H9 (cell line): Measurements from ENCODE around the gene ADCY4. TPM values are rescaled to one million over a fixed set of nuclear protein-coding genes. Genes with fewer than 3 reads are reported as not detected.

Experiments used
- DNase-seq: peaks from one replicate; pipeline ENCODE4 v3.0.0-alpha.2; 2017
- H2AFZ ChIP-seq: one replicate; pipeline ENCODE4 v1.6.1; 2013; ENCODE audit warnings: mild to moderate bottlenecking, low read length, control low read depth, moderate library complexity
- H2AK5ac ChIP-seq: 2 replicates; pipeline ENCODE4 v1.6.1; 2013; ENCODE audit warnings: low read length, control low read depth, mixed read lengths; ENCODE audit not compliant: insufficient read length
- H2BK120ac ChIP-seq: one replicate; pipeline ENCODE4 v1.6.1; 2013; ENCODE audit warnings: low read depth, mild to moderate bottlenecking, low read length, control low read depth, inconsistent platforms; ENCODE audit not compliant: poor library complexity, severe bottlenecking
- H2BK12ac ChIP-seq: 2 replicates; pipeline ENCODE4 v1.6.1; 2013; ENCODE audit warnings: low read length, control low read depth, mixed read lengths, low read depth; ENCODE audit not compliant: insufficient read length
- H2BK15ac ChIP-seq: 2 replicates; pipeline ENCODE4 v1.6.1; 2013; ENCODE audit warnings: low read depth, low read length, control low read depth
- H2BK20ac ChIP-seq: one replicate; pipeline ENCODE4 v1.6.1; 2013; ENCODE audit warnings: low read depth, mild to moderate bottlenecking, low read length, control low read depth, inconsistent platforms; ENCODE audit not compliant: poor library complexity, severe bottlenecking
- H2BK5ac ChIP-seq: 2 replicates; pipeline ENCODE4 v1.6.1; 2013; ENCODE audit warnings: low read length, control low read depth, mixed read lengths; ENCODE audit not compliant: insufficient read length
- H3K14ac ChIP-seq: 2 replicates; pipeline ENCODE4 v1.6.1; 2013; ENCODE audit warnings: low read length, control low read depth; ENCODE audit not compliant: insufficient read depth
- H3K18ac ChIP-seq: 2 replicates; pipeline ENCODE4 v1.6.1; 2013; ENCODE audit warnings: low read depth, mild to moderate bottlenecking, mixed read lengths, low read length, control low read depth; ENCODE audit not compliant: insufficient read length
- H3K23ac ChIP-seq: 2 replicates; pipeline ENCODE4 v1.6.1; 2013; ENCODE audit warnings: low read length, control low read depth, mixed read lengths, low read depth; ENCODE audit not compliant: insufficient read length
- H3K23me2 ChIP-seq: 2 replicates; pipeline ENCODE4 v1.6.1; 2013; ENCODE audit warnings: low read depth, mild to moderate bottlenecking, mixed read lengths, low read length, control low read depth; ENCODE audit not compliant: insufficient read length, poor library complexity, severe bottlenecking
- H3K27ac ChIP-seq: 2 replicates; pipeline ENCODE4 v1.5.1; 2013; ENCODE audit warnings: low read length, control low read depth, mixed read lengths, low read depth; ENCODE audit not compliant: insufficient read length
- H3K27me3 ChIP-seq: 2 replicates; pipeline ENCODE4 v1.6.1; 2013; ENCODE audit warnings: low read length, control low read depth, inconsistent platforms; ENCODE audit not compliant: insufficient read depth
- H3K4ac ChIP-seq: 2 replicates; pipeline ENCODE4 v1.6.1; 2013; ENCODE audit warnings: low read depth, mild to moderate bottlenecking, control low read depth, inconsistent platforms, low read length, moderate library complexity
- H3K4me1 ChIP-seq: 2 replicates; pipeline ENCODE4 v1.6.1; 2013; ENCODE audit warnings: low read length, control low read depth, inconsistent platforms; ENCODE audit not compliant: insufficient read depth
- H3K4me2 ChIP-seq: 2 replicates; pipeline ENCODE4 v1.6.1; 2013; ENCODE audit warnings: low read length, control low read depth, mixed read lengths; ENCODE audit not compliant: insufficient read length, insufficient read depth
- H3K56ac ChIP-seq: 2 replicates; pipeline ENCODE4 v1.6.1; 2013; ENCODE audit warnings: low read depth, mild to moderate bottlenecking, mixed read lengths, low read length, control low read depth; ENCODE audit not compliant: insufficient read length
- H3K79me1 ChIP-seq: 2 replicates; pipeline ENCODE4 v1.6.1; 2013; ENCODE audit warnings: low read depth, mild to moderate bottlenecking, moderate library complexity, low read length, control low read depth, inconsistent platforms; ENCODE audit not compliant: insufficient read depth, poor library complexity, severe bottlenecking
- H3K79me2 ChIP-seq: 2 replicates; pipeline ENCODE4 v1.6.1; 2013; ENCODE audit warnings: low read length, control low read depth, inconsistent platforms; ENCODE audit not compliant: insufficient read depth
- H3K9ac ChIP-seq: 2 replicates; pipeline ENCODE4 v1.6.1; 2013; ENCODE audit warnings: low read length, control low read depth, mixed read lengths; ENCODE audit not compliant: insufficient read length; ENCODE audit errors: extremely low read depth
- H3K9me3 ChIP-seq: one replicate; pipeline ENCODE4 v1.6.1; 2013; ENCODE audit warnings: low read depth, low read length, inconsistent platforms; ENCODE audit not compliant: control insufficient read depth
- H3T11ph ChIP-seq: one replicate; pipeline ENCODE4 v1.6.1; 2013; ENCODE audit warnings: mild to moderate bottlenecking, low read length, control low read depth, inconsistent platforms
- H4K20me1 ChIP-seq: one replicate; pipeline ENCODE4 v1.6.1; 2013; ENCODE audit not compliant: control insufficient read depth, insufficient read length, insufficient read depth
- H4K5ac ChIP-seq: 2 replicates; pipeline ENCODE4 v1.6.1; 2013; ENCODE audit warnings: low read depth, mild to moderate bottlenecking, mixed read lengths, low read length, control low read depth; ENCODE audit not compliant: insufficient read length
- H4K8ac ChIP-seq: replicated peaks from 2 replicates; pipeline ENCODE4 v1.6.1; 2013; ENCODE audit warnings: low read length, control low read depth, mixed read lengths, low read depth; ENCODE audit not compliant: insufficient read length
- H4K91ac ChIP-seq: 2 replicates; pipeline ENCODE4 v1.6.1; 2013; ENCODE audit warnings: low read depth, mild to moderate bottlenecking, moderate library complexity, mixed read lengths, low read length, control low read depth; ENCODE audit not compliant: insufficient read length
- H3K27ac Mint-ChIP-seq, 3 experiments: 2 replicates in 2 of 3; 3 replicates in 1 of 3; pipeline ENCODE4 v1.8.0; 2020 to 2021; ENCODE audit warnings: mixed read lengths in 3 of 3, mild to moderate bottlenecking in 1 of 3, moderate library complexity in 1 of 3
- H3K27me3 Mint-ChIP-seq: 2 replicates; pipeline ENCODE4 v1.8.0; 2021; ENCODE audit warnings: low read depth, mild to moderate bottlenecking, moderate library complexity, mixed read lengths
- H3K36me3 Mint-ChIP-seq, 3 experiments: 2 replicates in 2 of 3; 3 replicates in 1 of 3; pipeline ENCODE4 v1.8.0; 2020 to 2021; ENCODE audit warnings: low read depth in 3 of 3, mixed read lengths in 3 of 3; ENCODE audit not compliant: insufficient read depth in 1 of 3
- H3K4me1 Mint-ChIP-seq, 2 experiments: 2 replicates each; pipeline ENCODE4 v1.8.0; 2020; ENCODE audit warnings: mixed read lengths in 2 of 2
- H3K4me3 Mint-ChIP-seq, 2 experiments: 2 replicates in 1 of 2; 3 replicates in 1 of 2; pipeline ENCODE4 v1.8.0; 2020 to 2021; ENCODE audit warnings: mild to moderate bottlenecking in 2 of 2, mixed read lengths in 2 of 2, moderate library complexity in 1 of 2
- H3K9me3 Mint-ChIP-seq, 2 experiments: 2 replicates in 1 of 2; 3 replicates in 1 of 2; pipeline ENCODE4 v1.8.0; 2020; ENCODE audit warnings: mild to moderate bottlenecking in 2 of 2, mixed read lengths in 2 of 2, moderate library complexity in 1 of 2
- WGBS: extraction: QIAGEN DNeasy Blood & Tissue Kit; methylation state at CpG from one replicate; pipeline ENCODE4 v1.1.7; 2013; ENCODE audit warnings: missing lambda C conversion rate, low lambda C conversion rate, mixed read lengths; ENCODE audit not compliant: insufficient read length; ENCODE audit errors: extremely low coverage; 5-methylcytosine and 5-hydroxymethylcytosine counted together
- total RNA-seq: library from RNA; stranded (reverse); gene quantifications from 2 replicates; pipeline ENCODE4 v1.2.1, GENCODE V29; 2021
- TF ChIP-seq, protein P1 (sequence below): fragments of 200-600 bp; sonication (generic); conservative IDR thresholded peaks from 3 replicates; pipeline ENCODE4 v1.8.0; 2021; ENCODE audit warnings: antibody characterized with exemption, mild to moderate bottlenecking

Gene ADCY4
- total RNA-seq, 1 experiment from 2014 or later, result 0.09 TPM

GRCh38 chr14:24317141-24317928 lies 17.5 kb downstream of the ADCY4 start:
- Histone ChIP-seq H3K56ac (no peak overlapping the region), H2BK20ac (no peak overlapping the region), H2BK15ac (no peak overlapping the region), H2BK5ac (no peak overlapping the region), H3K23me2 (no peaks in the 10 kb centered on the region), H2BK12ac (no peak overlapping the region), H2BK120ac (no peak overlapping the region), H3K18ac (no peak overlapping the region), H3K4me1 (no peaks in the 10 kb centered on the region), H4K91ac (no peak overlapping the region), H3K4me2 (no peak overlapping the region), H3K79me2 (no peaks in the 10 kb centered on the region), H3K79me1 (no peaks in the 10 kb centered on the region), H3K27ac (no peak overlapping the region), H3K23ac (no peak overlapping the region), H4K8ac (no peak overlapping the region), H2AK5ac (no peak overlapping the region), H3K4ac (no peak overlapping the region), H4K20me1 (no peaks in the 10 kb centered on the region), H4K5ac (no peak overlapping the region), H3T11ph (no peak overlapping the region), H3K14ac (no peak overlapping the region), H3K27me3 (peaks cover 2% of the 10 kb centered on the region; the same call in 1 of the 2 replicates), H3K9me3 (no peaks in the 10 kb centered on the region), H3K9ac (no peak overlapping the region), H2AFZ (no peak overlapping the region)
- no peak overlapping the region; a peak in 1 of 7 replicates for H3K27ac Mint-ChIP-seq
- peaks cover 52% of the 10 kb centered on the region for H3K27me3 Mint-ChIP-seq
- WGBS, result no CpG with 5 or more reads among the region's 3 CpGs
- no peaks in the 10 kb centered on the region for H3K9me3 Mint-ChIP-seq
- no peak for DNase-seq
- H3K4me3 Mint-ChIP-seq, result no peak overlapping the region
- peaks cover 0 to 4% (median 0%) of the 10 kb centered on the region in 3 experiments; a peak in 1 of 7 replicates for H3K36me3 Mint-ChIP-seq
- TF ChIP-seq, protein P1, sequence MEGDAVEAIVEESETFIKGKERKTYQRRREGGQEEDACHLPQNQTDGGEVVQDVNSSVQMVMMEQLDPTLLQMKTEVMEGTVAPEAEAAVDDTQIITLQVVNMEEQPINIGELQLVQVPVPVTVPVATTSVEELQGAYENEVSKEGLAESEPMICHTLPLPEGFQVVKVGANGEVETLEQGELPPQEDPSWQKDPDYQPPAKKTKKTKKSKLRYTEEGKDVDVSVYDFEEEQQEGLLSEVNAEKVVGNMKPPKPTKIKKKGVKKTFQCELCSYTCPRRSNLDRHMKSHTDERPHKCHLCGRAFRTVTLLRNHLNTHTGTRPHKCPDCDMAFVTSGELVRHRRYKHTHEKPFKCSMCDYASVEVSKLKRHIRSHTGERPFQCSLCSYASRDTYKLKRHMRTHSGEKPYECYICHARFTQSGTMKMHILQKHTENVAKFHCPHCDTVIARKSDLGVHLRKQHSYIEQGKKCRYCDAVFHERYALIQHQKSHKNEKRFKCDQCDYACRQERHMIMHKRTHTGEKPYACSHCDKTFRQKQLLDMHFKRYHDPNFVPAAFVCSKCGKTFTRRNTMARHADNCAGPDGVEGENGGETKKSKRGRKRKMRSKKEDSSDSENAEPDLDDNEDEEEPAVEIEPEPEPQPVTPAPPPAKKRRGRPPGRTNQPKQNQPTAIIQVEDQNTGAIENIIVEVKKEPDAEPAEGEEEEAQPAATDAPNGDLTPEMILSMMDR, result no peak
- no peaks in the 10 kb centered on the region for H3K4me1 Mint-ChIP-seq
